ENCODE data around the gene THAP3.

The THAP3 gene

GRCh38 chr1:6624710-6625583 lies at the start of gene THAP3:
Gene THAP3, plus strand, starts transcription at chr1:6624868. Its CDS starts 351 bp downstream, at chr1:6625219.
- peak; percentile 94 for DNase-seq

DNA sequence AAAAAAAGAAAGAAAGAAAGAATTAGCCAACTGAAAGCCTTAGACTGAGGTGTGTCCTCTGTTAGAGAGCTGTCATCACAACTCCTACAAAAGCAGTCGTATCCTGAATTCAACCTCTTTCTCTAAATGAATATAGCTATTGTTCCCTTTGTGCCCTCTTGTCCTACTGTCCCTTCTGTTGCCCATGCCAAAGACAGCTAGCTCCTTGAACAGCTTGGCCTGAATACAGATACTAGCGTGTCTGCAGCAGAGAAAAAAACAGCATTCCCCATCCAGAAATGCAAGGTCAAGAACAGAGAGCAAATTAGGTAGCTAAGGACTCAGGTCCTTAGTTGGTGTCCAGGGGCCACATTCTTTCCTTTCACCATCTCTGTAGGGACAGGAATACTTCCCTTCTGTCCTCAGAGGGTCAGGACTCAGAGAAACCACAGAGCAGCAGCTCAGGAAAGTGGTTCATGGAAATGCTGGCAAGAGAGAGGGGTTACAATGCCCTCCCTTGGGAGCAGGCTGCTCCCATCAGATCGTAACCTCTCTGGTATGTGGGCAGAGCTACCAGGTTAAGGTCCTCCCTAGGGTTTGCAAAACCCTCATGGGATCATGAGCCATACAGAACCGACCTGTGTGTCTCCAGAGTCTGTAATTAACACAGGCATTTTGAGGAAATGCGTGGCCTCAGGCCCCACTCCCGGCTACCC lies 46.7 kb upstream of the THAP3 start:
- DNase-seq: peak; percentile 72

GRCh38 chr1:6578624-6579373 lies 45.9 kb upstream of the THAP3 start:
- DNase-seq: no peak

DNA sequence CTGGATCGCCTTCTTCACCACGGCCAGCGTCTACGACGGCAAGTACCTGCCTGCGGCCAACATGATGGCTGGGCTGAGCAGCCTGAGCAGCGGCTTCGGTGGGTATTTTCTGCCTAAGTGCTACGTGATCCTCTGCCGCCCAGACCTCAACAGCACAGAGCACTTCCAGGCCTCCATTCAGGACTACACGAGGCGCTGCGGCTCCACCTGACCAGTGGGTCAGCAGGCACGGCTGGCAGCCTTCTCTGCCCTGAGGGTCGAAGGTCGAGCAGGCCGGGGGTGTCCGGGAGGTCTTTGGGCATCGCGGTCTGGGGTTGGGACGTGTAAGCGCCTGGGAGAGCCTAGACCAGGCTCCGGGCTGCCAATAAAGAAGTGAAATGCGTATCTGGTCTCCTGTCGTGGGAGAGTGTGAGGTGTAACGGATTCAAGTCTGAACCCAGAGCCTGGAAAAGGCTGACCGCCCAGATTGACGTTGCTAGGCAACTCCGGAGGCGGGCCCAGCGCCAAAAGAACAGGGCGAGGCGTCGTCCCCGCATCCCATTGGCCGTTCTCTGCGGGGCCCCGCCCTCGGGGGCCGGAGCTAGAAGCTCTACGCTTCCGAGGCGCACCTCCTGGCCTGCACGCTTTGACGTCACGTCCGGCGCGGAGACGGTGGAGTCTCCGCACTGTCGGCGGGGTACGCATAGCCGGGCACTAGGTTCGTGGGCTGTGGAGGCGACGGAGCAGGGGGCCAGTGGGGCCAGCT lies 45.1 kb upstream of the THAP3 start, which contains the start of gene ZBTB48:
TSS of gene ZBTB48 (plus strand) at position 621 of the 745 bp plus-strand sequence. CDS start 616 bp downstream, outside the sequence.
- DNase-seq: peak; percentile 99

GRCh38 chr1:6580119-6580592 lies 44.5 kb upstream of the THAP3 start:
- DNase-seq: no peak

DNA sequence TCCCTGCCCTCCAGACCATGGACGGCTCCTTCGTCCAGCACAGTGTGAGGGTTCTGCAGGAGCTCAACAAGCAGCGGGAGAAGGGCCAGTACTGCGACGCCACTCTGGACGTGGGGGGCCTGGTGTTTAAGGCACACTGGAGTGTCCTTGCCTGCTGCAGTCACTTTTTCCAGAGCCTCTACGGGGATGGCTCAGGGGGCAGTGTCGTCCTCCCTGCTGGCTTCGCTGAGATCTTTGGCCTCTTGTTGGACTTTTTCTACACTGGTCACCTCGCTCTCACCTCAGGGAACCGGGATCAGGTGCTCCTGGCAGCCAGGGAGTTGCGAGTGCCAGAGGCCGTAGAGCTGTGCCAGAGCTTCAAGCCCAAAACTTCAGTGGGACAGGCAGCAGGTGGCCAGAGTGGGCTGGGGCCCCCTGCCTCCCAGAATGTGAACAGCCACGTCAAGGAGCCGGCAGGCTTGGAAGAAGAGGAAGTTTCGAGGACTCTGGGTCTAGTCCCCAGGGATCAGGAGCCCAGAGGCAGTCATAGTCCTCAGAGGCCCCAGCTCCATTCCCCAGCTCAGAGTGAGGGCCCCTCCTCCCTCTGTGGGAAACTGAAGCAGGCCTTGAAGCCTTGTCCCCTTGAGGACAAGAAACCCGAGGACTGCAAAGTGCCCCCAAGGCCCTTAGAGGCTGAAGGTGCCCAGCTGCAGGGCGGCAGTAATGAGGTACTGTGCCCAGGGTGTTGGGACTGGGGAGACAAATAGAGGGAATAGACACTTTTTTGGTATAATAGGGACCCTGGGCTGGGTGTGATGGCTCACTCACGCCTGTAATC lies 43.9 kb upstream of the THAP3 start:
- peak; percentile 69 for DNase-seq

- no peak for DNase-seq
Observed at GRCh38 chr1:6581561-6582305, 42.9 kb upstream of the THAP3 start.

- no peak for DNase-seq
Observed at GRCh38 chr1:6582370-6582769, 42.3 kb upstream of the THAP3 start.

GRCh38 chr1:6584126-6585080 lies 40.3 kb upstream of the THAP3 start:
- DNase-seq: no peak

DNA sequence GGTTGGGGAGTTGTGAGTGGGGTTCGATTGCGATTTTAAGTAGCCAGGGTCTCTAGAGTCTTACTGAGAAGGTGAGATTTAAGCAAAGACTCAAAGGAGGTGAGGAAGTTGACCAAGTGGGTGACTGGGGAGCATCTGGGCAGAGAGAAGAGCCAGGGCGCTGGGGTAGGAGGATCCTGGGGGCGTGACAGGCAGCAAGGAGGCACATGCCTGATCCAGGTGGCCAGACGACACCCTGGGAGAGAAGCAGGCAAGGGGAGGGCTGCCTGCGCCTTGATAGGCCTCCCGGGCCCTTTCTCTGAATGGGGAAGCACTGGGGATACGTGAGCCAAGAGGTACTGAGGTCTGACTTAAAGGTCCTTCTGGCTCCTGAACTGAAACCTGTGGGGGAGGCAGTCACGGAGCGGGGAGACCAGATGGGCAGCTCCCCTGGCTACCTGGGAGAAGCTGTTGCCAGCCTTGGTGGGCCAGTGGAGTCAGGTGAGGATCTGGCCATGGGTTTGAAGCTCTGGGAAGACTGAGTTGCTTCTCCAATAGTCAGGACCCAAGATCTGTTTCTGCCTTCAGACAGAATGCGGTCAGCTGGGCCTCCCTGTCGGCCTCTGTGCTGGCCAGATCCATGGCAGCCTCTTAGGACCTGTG lies 39.5 kb upstream of the THAP3 start:
- DNase-seq: no peak

DNA sequence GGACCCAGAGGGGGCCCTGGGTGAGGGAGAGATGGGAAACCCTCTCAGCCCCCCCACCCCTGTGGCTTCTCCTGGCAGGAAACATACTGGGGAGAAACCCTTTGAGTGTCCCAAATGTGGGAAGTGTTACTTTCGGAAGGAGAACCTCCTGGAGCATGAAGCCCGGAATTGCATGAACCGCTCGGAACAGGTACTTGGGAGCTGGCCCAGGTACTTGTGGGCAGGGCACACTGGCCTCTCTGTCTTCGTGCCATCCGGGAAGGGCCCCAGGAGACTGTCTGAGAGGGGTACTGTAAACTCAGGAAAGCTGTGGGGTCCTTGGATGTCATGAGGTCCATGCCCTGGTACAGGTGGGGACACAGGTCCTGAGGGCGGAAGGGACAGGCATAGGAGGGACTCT lies 38.8 kb upstream of the THAP3 start:
- DNase-seq: no peak

DNA sequence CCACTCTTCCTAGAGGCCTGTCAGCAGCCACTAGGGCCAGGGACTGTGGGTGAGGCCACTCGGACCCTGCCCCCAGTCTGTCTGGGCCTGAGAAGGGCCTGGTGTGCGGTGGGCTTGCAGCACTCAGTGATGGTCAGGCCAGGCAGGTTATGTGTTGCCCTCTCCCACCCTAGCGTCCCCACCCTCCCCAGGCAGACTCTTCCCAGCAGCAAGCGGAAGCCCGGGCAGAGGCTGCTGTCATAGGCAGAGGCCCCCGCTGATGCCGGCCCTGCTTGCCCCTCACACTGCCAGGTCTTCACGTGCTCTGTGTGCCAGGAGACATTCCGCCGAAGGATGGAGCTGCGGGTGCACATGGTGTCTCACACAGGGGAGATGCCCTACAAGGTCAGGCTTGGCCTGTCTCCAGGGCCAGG lies 38.3 kb upstream of the THAP3 start:
- no peak for DNase-seq

DNA sequence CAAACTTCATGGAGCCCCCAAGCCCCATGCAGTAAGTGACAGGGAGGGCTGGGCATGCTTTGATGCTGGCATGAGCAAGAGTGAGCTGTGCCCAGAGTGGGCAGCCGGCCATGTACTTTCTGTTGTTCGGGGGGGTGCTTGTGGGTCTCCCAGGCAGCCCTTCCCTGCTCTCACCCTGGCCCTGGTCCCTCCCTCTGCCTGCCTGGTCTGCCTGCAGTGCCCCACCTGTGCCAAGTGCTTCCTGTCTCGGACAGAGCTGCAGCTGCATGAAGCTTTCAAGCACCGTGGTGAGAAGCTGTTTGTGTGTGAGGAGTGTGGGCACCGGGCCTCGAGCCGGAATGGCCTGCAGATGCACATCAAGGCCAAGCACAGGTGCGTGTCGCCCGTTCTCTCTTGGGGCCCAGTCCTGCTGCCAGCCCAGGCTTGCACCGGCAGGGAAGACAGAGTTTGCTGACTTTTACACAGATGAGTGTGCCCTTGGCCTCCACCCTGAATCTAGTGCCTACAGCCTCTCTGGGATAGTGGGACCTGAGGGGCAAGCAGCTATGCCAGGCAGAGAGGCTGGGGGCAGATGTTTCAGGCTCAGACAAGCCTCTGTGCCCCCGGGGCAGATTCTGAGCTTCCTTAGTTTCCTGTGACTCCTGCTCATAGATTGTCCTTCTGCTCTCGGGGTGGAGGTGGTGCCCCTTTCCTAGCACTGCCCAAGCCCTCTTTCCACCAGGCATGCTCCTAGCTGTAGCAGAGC lies 37.2 kb upstream of the THAP3 start:
- DNase-seq: no peak

GRCh38 chr1:6588128-6588892 lies 36.4 kb upstream of the THAP3 start:
- DNase-seq: no peak

DNA sequence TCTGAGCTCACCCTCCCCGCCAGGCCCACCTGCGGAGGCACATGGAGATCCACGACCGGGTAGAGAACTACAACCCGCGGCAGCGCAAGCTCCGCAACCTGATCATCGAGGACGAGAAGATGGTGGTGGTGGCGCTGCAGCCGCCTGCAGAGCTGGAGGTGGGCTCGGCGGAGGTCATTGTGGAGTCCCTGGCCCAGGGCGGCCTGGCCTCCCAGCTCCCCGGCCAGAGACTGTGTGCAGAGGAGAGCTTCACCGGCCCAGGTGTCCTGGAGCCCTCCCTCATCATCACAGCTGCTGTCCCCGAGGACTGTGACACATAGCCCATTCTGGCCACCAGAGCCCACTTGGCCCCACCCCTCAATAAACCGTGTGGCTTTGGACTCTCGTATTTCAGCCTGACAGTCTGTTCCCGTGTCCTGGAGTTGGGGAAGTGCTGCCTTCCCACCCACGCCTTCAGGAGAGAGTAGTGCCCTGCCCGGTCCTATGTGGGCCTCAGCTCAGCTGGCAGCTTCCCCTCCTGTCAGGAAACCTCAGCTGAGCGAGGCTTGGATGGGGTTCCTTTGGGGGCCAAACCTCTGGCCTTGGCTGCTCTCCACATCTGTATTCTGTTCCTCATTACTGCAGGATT lies 35.7 kb upstream of the THAP3 start:
- no peak for DNase-seq

DNA sequence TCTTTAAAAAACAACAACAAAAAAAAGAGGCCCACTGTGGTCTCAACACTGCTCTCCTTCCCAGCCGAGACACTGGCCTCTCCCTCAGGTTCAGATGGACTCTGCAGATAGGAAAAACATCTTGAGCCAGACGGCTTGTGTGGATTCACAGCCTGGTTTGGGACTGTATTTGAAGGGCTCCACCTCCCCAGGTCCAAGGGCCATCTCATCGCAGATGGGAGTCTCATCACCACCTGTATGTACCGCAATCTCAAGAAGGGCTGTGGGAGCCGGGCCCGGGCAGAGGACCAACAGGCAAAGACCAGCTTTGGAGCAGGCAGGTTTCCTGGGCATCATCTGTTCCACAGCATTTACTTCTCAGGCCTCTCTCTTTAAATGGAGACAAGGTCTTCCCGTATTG lies 34.6 kb upstream of the THAP3 start:
- DNase-seq: no peak

DNA sequence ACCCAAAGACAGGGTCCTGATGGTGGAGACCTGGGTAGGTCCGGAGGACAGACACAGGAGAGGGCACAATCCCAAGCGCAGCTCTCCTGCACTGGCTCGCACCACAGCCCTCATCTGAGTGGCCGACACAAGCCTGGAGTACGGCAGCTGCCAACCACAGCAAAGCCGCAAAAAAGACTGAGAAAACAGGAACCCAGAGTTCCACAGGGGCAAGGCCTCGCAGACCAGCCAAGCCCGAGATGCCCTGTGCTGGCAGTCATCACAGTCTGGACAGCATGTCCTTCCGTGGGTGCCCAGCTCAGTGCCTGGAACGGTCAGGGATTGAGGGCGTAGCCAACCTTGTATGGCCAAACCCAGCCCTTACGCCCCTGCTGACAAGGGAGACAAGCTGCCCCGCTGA lies 33.4 kb upstream of the THAP3 start:
- no peak for DNase-seq
